ENCODE data around the gene ASIC3. TPM values are rescaled to one million over a fixed set of nuclear protein-coding genes. Genes with fewer than 3 reads are reported as not detected.

ASIC3 gene
- total RNA-seq, 2 donors from 2014 or later, result 1.1 to 1.2 TPM

DNA sequence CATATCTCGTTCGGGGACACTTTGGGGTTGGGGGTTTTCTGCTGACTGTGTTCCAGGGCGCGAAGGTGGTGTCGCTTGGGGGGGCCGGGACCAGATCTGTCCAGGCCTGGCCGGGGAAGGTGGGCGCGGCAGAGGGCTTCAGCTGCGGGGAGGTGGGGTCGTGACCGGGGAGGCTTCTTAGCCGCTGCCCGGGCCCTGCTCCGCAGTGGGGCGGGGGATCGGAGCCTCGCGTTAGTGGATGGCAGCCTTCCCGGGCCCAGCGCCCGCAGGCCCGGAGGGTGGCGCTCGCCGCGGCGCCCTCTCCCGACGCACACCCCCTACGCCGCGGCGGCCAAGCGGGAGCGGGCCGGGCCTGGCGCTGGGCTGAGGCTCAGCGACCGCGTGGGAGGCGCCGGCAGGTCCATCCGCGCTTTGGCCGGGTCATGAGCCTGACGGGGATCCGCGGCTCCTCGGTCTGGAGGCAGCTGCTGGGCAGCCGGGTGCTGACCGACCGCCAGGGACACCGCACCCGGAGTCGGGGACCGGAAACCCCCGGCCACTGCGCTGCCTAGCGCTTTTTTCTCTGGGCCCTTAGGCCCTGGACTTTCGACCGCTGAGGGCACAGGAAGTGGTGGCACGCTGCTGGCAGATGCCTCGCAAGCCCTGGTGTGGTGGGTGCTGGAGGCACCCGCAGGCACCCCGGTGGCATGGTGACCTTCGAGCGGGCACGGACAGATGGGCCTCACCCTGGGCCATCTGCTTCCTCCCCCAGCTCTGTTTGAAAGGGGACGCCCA, 39.1 kb downstream of the ASIC3 start:
- no peak for DNase-seq (ENCODE audit: low spot score)
- no peaks in the 10 kb centered on the region for H3K36me3 ChIP-seq
- H3K4me1 ChIP-seq, result peaks cover 4 to 69% of the 10 kb centered on the region in 2 donors
- H3K4me3 ChIP-seq, result peak overlapping the region; percentile 58 to 79
- H3K9me3 ChIP-seq, result no peaks in the 10 kb centered on the region
- TF ChIP-seq, protein P1, sequence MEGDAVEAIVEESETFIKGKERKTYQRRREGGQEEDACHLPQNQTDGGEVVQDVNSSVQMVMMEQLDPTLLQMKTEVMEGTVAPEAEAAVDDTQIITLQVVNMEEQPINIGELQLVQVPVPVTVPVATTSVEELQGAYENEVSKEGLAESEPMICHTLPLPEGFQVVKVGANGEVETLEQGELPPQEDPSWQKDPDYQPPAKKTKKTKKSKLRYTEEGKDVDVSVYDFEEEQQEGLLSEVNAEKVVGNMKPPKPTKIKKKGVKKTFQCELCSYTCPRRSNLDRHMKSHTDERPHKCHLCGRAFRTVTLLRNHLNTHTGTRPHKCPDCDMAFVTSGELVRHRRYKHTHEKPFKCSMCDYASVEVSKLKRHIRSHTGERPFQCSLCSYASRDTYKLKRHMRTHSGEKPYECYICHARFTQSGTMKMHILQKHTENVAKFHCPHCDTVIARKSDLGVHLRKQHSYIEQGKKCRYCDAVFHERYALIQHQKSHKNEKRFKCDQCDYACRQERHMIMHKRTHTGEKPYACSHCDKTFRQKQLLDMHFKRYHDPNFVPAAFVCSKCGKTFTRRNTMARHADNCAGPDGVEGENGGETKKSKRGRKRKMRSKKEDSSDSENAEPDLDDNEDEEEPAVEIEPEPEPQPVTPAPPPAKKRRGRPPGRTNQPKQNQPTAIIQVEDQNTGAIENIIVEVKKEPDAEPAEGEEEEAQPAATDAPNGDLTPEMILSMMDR (IDR thresholded peaks at IDR 0.05), result peak in 1 of 2 donors; percentile 67
- no peaks in the 10 kb centered on the region for H3K27me3 ChIP-seq
- H3K27ac ChIP-seq, result peak overlapping the region; percentile 89 to 90

DNA sequence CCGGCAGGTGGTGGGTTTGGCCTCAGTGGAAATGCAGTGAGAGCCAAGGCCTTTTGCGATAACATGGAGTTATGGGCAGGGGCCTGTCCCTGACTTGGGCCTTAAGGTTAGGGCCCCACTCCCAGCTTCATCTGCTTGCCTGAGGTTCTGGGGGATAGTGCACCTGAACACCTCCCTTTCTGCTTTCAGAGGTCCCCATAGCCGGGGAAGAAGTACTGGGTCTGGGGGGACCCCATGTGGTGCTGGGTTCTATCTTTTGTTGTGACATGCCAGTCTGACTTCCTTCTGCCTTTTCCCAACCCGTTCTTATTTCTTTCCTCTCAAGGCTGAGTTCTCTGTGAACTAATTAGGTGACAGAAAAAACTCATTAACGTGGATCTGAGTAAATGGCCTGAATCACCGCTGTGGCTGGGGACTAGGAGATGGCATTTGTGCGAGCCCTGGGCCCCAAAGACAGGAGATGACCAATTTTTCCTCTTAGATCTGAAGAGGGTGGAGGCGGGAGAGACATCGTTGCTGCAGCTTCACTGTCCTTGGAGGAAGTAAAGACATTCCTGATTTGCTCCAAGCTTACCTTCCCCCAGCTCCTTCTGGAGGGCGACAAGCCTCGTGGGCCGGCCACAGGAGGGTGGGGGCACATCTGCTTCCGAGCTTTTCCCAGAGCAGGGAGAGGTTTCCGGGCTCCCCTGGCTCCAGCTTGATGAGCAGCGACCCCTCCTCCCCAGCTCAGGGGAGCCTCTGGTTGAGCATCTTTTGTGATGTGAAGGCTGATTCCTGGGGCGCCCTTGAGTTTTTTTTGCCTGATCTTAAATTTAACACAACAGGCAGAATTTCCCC, 39.9 kb downstream of the ASIC3 start:
- Histone ChIP-seq H3K4me1 (peaks cover 4 to 64% of the 10 kb centered on the region in 2 donors), H3K36me3 (no peaks in the 10 kb centered on the region), H3K9me3 (no peaks in the 10 kb centered on the region), H3K4me3 (peak overlapping the region; percentile 58 to 79), H3K27me3 (no peaks in the 10 kb centered on the region), H3K27ac (peak overlapping the region; percentile 89 to 90)
- no peak for DNase-seq (ENCODE audit: low spot score)
- TF ChIP-seq, protein P1 (IDR thresholded peaks at IDR 0.05), result no peak

DNA sequence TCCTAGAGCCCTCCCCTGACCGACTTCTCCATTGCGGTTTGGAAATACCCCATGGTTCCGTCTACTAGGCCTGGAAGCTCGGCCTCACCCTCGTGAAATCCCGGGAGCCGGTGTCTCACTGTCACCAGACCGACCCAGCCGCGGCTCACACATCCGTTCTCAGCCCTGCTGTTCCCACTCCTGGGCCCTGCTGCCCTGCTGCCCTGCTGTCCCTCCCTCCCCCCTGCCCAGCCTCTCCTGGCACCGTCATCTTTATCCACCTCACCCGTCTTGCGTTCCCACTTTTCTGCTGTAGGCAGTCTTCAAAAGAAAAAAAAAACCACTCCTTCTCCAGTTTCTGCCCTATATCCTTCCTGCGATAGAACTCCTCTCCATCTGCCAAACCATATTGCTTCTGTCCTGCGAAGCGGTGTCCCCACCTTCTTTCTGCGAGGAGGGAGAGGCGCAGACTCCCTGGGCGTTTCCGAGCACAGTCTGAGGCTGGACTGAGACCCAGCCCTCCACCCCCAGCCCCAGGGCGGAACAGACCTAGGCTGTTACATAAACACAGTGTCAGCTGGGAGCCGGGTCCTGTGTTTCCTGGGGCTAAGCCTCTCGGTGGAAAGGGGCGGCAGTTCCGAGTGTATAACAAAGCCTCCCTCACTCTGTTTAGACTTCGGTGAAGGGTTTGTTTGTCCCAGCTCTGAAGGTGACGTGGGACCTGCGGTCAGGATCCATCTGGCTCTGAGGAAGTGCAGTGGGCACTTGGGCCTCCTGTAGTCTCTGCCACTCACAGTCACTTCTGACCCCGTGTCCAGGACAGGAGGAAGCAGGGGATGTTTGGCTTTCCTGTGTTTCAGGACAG, 40.7 kb downstream of the ASIC3 start:
- H3K27me3 ChIP-seq, result no peaks in the 10 kb centered on the region
- TF ChIP-seq, protein P1 (IDR thresholded peaks at IDR 0.05), result no peak
- H3K27ac ChIP-seq, result peak overlapping the region; percentile 89 to 90
- H3K9me3 ChIP-seq, result no peaks in the 10 kb centered on the region
- H3K4me3 ChIP-seq, result peak overlapping the region; percentile 4 to 79
- DNase-seq (ENCODE audit: low spot score), result peak; percentile 88
- no peaks in the 10 kb centered on the region for H3K36me3 ChIP-seq
- peaks cover 4 to 57% of the 10 kb centered on the region in 2 donors for H3K4me1 ChIP-seq

DNA sequence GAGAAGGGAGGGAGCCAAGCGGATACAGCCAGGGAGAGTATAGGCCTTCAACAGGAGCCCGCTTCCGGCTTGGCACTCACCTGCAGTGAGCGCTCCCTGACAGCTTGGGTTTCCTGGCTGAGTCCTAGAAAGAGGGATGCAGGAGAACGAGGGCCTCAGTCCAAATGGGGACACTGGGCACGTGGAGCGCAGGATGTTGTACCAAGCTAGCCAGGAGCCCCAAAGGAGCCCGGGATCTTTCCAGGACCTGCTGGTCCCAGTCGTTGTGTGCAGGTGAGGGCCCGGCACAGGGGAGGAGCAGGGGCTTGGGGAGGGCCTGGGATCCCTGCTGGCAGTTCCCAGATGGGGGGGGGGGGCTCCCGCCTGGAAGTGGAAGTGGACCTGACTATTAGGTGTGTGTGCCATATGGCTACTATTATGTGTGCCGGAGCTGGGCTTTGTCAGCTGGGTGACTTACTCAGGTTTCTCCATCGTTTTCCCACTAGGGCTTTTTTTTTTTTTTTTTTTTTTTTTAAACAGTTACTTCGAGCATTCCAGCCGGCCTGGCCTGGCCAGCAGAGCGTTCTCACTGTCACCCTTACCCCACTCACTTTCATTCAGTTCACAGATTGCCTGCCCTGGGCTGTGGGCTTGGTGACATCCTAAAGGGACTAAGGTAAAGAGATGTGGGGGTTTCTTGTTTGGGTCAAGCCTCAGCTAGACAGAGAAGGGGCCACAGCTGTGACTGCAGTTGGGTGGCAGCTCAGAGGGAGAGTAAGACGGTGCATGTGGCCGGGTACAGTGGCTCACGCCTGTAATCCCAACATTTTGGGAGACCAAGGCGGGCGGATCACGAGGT, 41.8 kb downstream of the ASIC3 start:
- Histone ChIP-seq H3K9me3 (no peaks in the 10 kb centered on the region), H3K36me3 (no peaks in the 10 kb centered on the region), H3K27me3 (no peaks in the 10 kb centered on the region), H3K27ac (peak overlapping the region; percentile 89 to 90), H3K4me1 (peaks cover 4 to 51% of the 10 kb centered on the region in 2 donors), H3K4me3 (peak overlapping the region in 1 of 2 donors; percentile 79)
- TF ChIP-seq, protein P1 (IDR thresholded peaks at IDR 0.05), result no peak
- DNase-seq (ENCODE audit: low spot score), result no peak

DNA sequence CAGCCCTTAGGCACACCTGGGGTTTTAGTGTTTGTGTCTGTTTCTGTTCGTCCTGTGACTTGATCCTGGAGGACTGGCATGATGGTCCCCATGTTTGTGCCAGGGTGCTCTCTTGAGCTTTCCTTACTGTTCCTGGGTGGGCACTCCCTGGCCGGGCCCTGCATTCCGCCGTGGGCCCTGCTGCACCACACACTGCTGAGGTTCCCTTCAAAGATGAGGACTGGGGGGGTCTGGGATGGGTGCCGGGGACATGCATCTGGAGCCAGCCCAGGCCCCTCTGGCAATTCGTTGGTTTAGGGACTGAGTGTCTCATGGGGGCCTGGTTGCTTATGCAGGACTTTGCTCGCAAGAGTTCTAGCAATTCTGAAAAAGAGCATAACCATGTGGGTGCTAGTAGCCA, 42.7 kb downstream of the ASIC3 start:
- TF ChIP-seq, protein P1 (IDR thresholded peaks at IDR 0.05), result no peak
- no peaks in the 10 kb centered on the region for H3K27me3 ChIP-seq
- H3K36me3 ChIP-seq, result no peaks in the 10 kb centered on the region
- H3K4me3 ChIP-seq, result no peak overlapping the region
- H3K9me3 ChIP-seq, result no peaks in the 10 kb centered on the region
- no peak for DNase-seq (ENCODE audit: low spot score)
- H3K4me1 ChIP-seq, result peaks cover 4 to 43% of the 10 kb centered on the region in 2 donors
- H3K27ac ChIP-seq, result no peak overlapping the region

All from right atrium auricular region (tissue), 2 donors.